Measurements from ENCODE around the gene ABCC11.
A peak's percentile ranks its signal among the peaks of the same experiment; 100 is the strongest.
"Not testable (repeated sequence)": the region's sequence is repeated elsewhere in the genome, so short reads cannot be mapped to it uniquely, and the experiment has no call there.

Gene ABCC11

DNA sequence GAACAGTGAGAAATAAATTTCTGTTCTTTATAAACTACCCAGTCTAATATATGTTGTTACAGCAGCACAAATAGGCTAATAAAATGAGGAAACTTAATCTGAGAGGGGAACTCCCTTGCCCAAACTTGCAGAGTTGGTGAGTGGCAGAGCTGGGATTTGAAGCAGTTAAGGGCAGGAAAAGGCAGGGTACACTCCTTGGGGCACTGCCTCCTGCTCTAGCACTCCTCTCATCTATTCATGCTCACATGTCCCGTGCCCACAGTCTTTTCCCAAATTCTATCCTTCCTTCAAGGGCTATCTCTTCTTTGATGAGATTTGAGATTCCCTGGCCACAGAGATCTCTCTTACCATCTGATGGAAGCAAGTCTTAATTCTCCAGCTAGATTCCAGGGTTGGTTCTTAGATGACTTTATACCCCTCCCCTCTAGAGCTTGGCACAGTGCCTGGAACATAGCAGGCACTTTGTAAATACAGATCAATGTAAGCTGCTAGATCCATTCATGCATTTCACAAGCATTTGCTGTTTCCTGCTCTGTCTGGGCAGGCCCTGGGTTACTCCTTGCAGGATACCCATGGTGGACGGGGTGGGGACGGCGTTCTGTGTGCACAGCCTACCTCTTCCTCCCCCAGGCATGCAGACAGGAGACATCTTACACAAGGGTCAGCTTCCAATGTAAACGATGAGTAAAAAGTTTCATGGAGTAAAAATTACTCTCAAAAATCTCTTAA is 52.3 kb downstream of the ABCC11 start:
- no peak for DNase-seq

DNA sequence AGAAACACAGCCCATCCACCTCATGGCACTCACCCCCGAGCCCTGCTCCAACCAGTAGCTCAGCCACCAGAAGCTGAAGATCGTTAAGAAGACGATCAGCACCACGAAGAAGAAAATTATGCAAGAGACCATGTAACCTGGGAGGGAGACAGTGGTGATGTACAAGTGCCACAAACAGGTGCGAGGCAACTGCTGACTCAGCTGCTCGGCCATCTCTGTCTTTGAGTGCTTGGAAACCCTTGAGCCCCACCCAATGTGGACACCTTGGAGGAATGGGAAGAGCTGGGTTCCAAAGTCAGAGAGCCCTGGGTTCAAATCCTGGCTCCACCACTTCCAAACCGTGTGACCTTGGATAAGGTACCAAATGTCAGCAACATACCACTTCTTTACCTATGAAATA is 53.5 kb downstream of the ABCC11 start:
- DNase-seq, result no peak

DNA sequence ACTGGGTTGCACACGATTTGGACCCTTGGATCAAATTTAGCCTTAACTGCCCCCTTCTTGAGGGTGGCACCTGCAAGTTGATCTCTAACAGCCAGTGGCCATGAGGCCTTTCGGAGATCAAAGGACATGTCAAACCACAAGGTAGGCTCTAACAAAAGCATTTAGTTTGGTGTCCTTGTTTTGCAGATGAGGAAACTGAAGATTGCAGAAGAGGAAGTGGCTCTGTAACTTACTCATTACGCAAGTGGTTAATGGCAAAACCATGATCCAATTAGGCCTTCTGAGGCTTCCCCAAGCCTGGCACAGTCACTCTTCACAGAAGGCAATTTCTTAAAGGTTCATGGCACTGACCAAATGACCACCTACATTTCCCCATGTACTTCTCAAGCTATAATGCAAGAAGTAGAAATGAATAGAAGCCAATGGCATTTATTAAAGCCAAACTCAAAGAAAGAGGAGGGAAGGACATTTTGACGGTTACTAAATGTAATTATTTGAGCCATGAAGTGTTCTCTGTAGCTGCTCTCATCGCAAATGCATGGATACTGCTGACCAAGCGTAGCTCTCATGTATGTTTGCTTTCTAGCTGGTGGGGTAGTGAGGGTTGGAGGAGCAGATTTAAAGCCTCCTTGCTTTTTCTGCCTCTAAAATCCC is 58.8 kb downstream of the ABCC11 start:
- DNase-seq, result peak; percentile 9

DNA sequence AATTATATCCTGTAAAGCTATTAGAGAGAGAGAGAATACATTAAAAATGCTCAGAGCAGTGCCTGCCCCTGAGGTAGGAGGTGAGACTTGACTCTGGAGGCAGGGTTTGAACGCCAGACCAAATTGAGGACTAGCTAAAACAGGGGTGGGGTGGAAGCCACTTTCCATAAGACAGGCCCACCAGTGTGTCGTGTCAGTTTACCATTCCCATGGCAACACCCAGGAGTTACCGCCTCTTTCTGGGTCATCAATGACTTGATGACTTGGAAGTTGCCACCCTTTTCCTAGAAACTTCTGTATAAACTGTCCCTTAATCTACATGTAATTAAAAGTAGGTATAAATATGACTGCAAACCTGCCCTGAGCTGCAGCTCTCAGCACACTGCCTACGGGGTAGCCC is 59.6 kb downstream of the ABCC11 start:
- no peak for DNase-seq

DNA sequence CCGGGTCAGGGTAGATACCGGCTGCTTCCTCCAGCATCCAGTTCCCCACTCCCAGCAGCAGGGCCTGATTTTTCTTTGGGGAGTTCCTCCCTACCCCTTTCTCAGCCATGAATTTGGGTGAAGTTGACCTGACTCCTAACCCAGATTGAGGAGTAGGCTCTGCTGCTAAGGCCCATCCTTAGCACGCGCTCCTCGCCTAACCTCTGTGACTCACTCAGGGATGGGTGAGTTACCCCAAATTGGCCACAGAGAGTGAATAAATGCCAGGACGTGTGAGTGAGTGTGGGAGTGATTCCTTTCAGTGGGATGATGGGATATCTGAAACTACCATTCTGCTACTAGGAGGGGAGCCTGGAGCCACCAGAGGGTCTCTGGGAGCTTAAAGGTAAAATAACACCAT is 62.7 kb downstream of the ABCC11 start:
- no peak for DNase-seq

DNA sequence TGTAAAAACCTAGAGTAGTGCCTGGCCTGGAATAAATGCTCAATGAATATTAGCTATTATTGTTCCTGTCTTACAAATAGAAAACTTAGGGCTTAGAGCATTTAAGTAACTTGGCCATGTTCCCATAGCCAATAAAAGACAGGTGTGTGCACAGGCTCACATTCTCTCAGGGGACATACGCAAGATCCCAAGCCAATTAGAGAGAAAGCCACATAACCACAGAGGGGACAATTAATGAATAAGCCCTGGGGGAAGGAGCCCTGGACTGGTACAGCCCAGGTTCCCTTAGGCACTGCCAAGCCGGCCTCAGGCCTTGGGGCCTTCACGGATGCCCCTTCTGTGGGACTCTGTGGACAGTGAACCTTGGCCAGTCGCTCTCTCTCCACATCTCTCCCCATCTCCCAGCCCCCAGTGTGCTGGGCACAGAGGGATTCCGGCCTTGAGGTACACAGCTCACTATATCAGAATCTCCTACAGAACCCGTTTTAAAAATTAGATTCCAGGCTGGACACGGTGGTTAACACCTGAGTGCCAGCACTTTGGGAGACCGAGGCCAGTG is 64.3 kb downstream of the ABCC11 start:
- DNase-seq, result no peak

DNA sequence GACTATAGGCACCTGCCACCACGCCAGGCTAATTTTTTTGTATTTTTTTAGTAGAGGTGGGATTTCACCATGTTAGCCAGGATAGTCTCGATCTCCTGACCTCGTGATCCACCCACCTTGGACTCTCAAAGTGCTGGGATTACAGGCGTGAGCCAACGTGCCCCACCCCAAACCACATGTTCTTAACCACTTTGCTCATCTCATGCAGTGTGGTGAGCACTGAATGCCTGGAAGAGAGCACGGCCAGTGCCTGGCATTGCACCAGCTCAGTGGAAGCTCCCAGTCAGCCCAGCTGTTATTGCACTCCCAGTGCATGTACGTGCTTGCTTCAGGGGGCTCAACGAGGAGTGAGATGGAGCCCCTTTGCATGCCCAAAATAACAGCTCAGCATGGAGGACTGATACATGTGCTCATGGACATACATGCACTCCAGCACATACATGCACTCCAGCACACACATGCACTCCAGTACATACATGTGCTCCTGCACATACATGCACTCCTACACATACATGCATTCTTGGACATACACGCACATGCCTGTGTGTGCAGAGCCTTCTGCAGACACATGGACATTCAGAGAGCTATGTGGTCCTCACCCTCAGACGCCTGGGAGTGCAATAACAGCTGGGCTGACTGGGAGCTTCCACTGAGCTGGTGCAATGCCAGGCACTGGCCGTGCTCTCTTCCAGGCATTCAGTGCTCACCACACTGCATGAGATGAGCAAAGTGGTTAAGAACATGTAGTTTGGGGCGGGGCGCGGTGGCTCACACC is 65.4 kb downstream of the ABCC11 start:
- DNase-seq, result not testable (repeated sequence)

DNA sequence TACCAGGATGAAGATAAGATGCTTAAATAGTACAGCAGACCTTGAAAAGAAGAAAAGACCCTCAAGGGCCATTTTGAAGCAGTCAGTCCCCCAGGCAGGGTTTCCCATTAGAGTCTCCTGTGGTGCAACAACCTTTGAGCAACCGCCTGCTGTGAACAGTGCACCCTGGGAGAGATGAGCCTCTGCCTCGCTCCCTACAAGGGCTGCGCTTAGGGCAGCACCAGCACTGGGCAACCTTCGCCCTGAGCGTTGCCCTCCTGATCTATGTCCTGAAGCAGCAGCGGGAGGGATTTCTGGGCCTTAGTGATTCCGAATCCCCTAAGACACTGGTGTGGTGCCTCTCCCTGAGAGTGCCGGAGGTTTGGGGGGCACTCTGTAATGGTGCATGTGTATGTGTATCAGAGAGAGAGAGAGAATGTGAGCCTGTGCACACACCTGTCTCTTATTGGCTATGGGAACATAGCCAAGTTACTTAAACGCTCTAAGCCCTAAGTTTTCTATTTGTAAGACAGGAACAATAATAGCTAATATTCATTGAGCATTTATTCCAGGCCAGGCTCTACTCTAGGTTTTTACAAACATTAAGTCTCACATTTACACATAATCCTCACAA is 66.4 kb downstream of the ABCC11 start:
- no peak for DNase-seq

DNA sequence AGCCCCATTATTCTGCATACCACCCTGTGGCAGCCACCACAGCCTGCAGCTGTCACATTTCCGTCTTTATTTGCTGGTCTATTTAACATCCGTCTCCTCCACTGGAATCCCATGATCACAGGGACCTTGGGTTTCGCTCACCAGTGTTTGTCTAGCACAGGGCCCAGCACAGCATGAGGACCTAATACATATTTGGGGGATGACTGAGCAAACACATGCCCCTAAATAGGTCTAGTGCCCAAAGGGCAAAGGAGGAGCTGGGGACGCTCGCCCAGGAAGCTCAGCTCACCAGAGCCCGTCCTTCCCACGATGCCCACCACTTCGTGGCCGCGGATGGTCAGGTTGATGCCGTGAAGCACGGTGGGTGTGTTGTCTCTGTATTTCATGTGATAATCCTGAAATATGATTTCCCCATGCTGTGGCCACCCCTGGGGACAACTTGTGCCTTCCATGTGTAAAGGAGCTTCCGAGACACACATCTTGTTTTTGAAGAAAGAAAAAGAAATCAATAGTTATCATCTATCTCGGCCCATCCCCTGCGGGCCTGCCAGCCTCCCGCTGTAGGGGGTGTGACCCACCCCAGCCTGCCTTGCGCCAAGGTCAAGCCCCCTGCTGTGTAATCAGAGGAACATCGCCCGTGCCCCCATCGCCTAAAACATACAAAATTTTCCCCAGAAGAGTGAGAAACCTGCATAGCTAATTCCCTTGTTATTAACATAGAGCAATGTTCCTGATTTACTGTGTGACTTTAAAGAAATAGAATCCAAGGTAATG is 70.5 kb downstream of the ABCC11 start:
- no peak for DNase-seq

DNA sequence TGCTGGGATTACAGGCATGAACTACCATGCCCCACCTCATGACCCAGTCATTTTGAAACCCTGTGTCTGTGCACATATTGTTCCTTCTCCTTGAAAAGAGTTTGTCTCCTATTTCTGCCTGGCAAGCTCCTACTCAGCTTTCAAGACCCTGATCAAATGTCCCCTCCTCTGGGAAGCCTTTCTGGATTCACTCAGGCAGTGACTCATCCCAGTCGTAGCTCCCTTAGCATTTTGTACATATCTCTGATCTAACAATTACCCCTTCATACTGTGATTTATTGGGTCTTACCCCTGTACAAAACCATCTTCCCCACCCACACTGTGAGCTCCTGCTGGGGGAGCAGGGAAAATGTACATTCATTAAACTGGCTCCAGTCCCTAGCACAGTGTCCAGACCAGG is 73.5 kb downstream of the ABCC11 start:
- DNase-seq, result no peak

DNA sequence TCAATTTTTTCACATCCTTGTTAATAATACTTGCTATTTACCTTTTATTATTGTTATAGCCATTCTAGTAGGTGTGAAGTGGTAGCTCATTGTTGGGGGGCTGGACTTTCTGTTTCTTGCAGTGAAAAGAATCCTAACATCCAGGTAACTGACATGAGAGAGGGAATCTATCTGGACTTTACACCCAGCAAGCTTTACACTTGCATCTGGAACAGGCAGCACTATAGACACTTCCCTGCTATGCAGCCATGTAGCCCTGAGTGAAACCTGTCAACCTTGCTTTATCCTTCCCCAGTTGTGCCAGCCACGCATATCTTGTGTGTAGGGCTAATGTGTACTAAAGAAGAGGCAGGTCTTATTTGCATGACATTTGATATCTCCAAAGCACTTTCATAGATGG is 74.7 kb downstream of the ABCC11 start:
- no peak for DNase-seq

DNA sequence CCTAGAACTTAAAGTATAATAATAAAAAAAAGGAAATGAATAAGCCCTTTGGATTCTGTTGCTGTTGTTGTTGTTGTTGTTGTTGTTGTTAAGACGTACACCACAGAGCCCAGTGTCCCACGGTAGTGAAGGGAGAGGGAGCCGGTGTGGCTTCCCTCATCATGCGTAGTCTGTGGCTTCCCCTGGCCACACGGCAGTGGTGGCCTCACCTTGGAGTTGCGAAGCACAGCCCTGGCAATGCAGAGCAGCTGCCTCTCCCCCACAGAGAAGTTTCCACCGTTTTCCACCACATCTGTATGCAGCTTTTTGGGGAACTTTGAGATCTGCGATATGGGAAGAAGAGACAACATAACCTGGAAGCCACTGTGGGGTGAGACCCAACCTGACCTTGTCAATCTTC is 77.4 kb downstream of the ABCC11 start:
- DNase-seq, result no peak

DNA sequence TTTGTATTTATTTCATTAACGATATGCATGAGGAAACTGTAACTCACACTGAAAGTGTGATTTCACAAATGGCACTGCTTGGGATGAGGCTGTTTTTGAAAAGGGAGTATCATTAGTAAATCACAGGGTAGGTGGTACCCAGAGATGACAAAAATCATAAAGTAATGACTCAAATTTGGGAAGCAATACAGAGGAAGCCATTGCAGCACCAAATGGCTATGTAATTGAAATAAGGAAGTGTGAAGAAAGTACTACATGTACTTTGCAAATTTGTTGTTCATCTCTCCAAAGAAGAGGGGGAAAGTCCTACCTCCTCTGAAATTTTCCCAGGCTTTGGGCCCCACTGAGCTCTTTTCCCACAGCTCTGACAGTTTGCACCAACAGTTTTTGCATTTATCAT is 79.3 kb downstream of the ABCC11 start:
- DNase-seq, result no peak

DNA sequence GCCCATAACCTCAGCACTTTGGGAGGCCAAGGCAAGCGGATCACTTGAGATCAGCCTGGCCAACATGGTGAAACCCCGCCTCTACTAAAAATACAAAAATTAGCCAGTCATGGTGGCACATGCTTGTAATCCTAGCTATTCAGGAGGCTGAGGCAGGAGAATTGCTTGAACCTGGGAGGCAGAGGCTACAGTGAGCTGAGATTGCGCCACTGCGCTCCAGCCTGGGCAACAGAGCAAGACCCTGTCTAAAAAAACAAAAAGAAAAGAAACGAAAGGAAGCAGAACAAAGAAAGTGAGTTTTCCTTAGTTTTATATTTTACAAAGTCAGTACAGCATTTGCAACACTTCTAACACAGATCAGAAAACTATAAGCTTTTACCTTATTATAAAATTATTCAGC is 80.7 kb downstream of the ABCC11 start:
- not testable (repeated sequence) for DNase-seq

DNA sequence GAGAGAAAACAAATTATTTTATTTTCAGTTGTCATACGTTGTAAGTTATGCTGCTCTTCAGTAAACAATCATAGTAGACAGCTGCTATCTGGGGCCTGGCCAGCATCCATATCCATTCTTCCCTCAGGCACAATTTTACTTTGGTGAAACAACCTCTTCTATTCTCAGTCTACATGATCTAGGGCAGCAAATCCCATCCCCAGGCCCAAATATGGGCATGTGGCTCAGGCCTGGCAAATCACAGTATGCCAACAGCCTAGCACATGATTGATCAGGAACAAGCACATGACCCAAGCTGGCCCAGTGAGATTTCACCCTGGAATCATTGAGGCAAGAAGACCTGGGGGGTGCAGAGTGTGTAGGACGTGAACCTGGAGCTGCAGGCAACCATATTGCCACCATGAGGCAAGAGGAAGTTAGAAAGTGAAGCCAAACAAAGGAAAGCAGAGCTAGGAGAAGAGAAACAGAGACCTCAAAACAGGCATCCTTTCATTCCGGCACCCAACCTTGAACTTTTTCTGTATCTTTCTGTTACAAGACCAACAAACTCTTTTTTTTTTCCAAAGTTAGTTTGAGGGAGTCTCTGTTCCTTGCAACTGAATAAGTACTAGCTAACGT is 81.3 kb downstream of the ABCC11 start:
- DNase-seq, result no peak

DNA sequence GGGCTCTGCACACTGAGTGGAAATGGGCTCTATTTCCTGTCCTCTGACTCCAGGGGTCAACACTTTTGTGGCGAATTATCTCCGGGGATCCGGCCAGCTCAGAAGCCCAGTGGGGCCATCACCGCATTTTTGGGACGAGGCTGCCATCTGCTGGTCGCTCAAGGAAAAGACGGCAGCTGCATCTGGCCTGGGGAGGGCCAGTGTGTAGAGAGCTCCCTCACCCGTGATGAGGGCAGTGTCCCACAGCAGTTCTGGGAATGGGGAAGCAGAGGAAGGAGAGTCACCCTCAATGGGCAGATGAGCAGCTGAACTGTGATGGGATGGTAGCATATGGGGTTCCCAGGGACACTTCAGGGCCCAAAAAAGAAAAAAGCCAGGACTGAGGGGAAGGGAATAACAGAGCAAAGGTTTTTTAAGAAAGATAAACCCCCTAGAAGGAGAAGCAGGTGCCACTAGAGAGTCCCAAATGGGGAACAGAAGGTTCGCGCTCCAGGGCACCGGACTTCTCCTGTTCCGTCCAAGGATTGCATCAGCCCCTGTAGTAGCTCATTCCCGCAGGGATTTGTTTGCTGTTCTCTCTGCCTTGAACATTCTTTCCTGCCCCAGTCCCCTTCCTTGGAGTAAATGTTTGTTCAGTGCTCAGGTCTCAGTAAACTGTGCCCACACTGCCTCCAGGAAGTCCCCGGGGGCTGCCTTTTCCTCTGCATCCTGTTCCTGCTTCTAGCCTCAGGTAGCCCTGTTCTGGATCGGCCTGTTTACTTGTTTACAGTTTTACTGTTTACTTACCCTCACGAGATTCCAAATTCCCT is 82.2 kb downstream of the ABCC11 start:
- DNase-seq, result peak; percentile 53

DNA sequence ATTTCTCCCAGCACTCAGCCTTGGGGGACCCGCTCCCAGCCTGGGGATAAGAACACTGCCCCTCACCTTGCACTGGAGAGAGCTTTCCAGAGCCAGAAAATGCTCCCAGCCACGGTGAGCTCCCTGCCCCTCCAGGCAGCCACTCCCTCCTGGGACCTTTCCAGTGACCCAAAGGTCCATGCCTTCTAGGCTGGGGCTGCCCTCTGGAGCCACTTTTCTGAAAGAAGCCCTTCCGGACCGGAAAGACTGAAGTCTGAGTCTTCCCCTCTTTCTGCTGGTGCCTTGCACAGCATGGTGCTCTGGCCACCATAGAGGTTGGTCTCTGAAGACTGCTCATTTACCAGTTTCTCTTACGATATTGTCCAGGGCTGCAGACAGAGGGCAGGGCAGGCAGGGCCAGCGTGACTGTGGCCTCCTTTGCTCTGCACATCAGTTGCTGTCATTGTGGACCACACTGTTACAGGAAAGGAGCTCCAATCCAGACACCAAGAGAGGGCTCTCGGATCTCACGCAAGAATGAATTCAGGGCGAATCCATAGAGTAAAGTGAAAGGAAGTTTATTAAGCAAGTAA is 84.4 kb downstream of the ABCC11 start:
- DNase-seq, result no peak

DNA sequence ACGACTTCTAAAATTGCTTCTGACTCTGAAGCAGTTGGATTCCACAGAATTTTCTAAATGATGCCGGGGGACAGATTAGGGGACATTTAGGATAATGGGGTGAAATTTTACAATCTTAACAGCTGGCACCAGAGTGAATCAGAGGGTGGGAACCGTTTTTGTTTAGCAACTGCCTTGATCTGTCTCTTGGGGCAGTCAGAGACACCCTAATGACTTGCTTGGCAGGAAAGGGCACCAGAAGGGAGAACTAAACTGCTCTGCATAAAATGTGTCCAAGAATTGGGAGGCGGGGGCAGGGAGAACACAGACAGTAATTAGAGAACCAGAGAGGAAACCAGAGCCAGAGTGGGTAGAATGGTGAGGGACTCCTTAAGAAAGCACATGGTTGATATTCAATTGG is 85.4 kb downstream of the ABCC11 start:
- DNase-seq, result no peak

DNA sequence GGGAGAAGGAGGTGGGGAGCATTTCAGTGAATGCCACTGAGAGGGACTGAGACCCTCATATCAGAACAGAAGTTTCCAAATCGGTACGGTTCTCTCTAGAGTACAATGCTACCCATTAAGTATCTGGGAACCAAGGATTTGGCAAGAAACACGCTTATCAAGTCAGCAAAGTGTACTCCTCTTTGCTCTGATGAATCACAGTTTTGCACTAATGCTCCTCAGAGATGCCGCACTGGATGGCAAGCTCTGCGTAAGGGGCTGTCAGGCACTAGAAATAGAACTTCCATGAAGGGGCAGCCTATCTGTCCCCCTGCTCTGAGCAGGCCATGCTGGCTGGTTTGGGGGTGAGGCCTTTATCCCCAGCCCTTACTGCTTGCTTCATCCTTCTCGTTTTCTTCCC is 86.8 kb downstream of the ABCC11 start:
- no peak for DNase-seq

DNA sequence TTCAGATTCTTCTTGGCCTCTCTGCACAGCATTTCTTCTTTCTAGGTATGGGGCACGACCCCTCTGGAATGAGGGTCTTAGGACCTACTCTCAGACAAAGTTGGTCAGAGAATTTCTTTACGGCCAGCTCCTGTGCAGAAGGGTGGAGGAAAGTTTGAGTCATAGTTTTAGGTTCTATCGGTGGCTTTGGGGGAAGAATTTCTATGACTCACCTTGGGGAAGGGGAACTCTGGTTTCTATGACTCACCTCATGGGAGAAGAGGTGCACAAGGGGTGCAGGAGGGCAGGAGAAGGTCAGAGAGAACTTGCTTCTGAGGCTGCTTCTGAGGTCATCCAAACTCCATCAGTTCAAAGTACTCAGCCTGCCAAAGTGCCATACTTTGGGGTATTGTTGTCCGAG is 89.0 kb downstream of the ABCC11 start:
- peak; percentile 26 for DNase-seq

DNA sequence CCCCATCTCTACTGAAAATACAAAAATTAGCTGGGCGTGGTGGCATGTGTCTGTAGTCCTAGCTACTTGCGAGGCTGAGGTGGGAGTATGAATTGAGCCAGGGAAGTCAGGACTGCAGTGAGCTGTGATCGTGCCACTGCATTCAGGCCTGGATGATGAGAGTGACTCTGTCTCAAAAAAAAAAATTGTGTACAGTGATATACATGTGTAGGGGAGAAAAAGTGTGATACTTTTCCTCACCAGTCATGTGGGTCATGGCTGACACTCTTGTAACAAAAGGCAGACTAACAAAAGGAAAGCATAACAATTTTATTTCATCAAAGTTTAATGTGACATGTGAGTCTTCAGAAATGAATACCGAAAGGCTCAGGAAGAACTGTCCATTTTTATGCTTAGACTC is 89.5 kb downstream of the ABCC11 start:
- no peak for DNase-seq
